Neural progenitor cell (in vitro differentiated cells): ENCODE measurements around the gene ZC3H4.

ENCODE experiments used
- CTCF ChIP-seq: fragments of 200-600 bp; sonication (generic); IDR thresholded peaks from 2 replicates; pipeline ENCODE4 v1.5.1; 2017; ENCODE audit warnings: antibody characterized with exemption, mild to moderate bottlenecking
- EZH2 ChIP-seq: fragments of 200-600 bp; sonication (generic); IDR thresholded peaks from 2 replicates; pipeline ENCODE4 v1.6.1; 2017; ENCODE audit warnings: antibody characterized with exemption, mild to moderate bottlenecking, moderate library complexity
- EZH2phosphoT487 ChIP-seq: fragments of 200-600 bp; sonication (generic); IDR thresholded peaks from 2 replicates; pipeline ENCODE4 v1.6.1; 2017; ENCODE audit warnings: antibody characterized with exemption

GRCh38 chr19:47070756-47071155 is 42.8 kb downstream of the ZC3H4 start:
- TF ChIP-seq CTCF = no peak
- TF ChIP-seq EZH2 = no peak
- TF ChIP-seq EZH2phosphoT487 = no peak
